HG02870 (cell line): ENCODE results near the gene PKN1.

ENCODE experiments used
- ATAC-seq: cut with Tn5 transposase; IDR thresholded peaks from one replicate; pipeline ENCODE4 v1.9.1; 2021; ENCODE audit warnings: mild to moderate bottlenecking, moderate library complexity; ENCODE audit not compliant: unreplicated experiment

PKN1 gene

GRCh38 chr19:14507704-14508542, 74.8 kb downstream of the PKN1 start:
- ATAC-seq, result no peak

- no peak for ATAC-seq
These were observed 77.5 kb downstream of the PKN1 start for GRCh38 chr19:14510311-14511228.

GRCh38 chr19:14511229-14511593, 78.1 kb downstream of the PKN1 start:
- ATAC-seq, result no peak

- no peak for ATAC-seq
These were observed 79.4 kb downstream of the PKN1 start for GRCh38 chr19:14512406-14512961.

- ATAC-seq, result no peak
These were observed 81.2 kb downstream of the PKN1 start for GRCh38 chr19:14514215-14514863.

GRCh38 chr19:14515501-14516047, 82.5 kb downstream of the PKN1 start:
- no peak for ATAC-seq

GRCh38 chr19:14516048-14516534, 83.0 kb downstream of the PKN1 start:
- ATAC-seq, result no peak

- no peak for ATAC-seq
These were observed 83.8 kb downstream of the PKN1 start for GRCh38 chr19:14516746-14517438.

- no peak for ATAC-seq
These were observed 84.3 kb downstream of the PKN1 start for GRCh38 chr19:14517446-14517839.

GRCh38 chr19:14517840-14518505, 84.9 kb downstream of the PKN1 start, which contains the start of gene DNAJB1:
DNAJB1 (minus strand) TSS chr19:14518397; CDS start chr19:14518349, 48 bp downstream.
- ATAC-seq, result peak; percentile 46

GRCh38 chr19:14519245-14519859, 86.2 kb downstream of the PKN1 start:
- no peak for ATAC-seq

- no peak for ATAC-seq
These were observed 86.8 kb downstream of the PKN1 start for GRCh38 chr19:14519860-14520407.

- ATAC-seq, result no peak
These were observed 87.4 kb downstream of the PKN1 start for GRCh38 chr19:14520543-14520942.
